ENCODE results near the gene VSIR. TPM values are rescaled to one million over a fixed set of nuclear protein-coding genes. Genes with fewer than 3 reads are reported as not detected.
A peak's percentile ranks its signal among the peaks of the same experiment; 100 is the strongest.

VSIR gene
- total and polyA plus RNA-seq, 9 donors: 19.9 to 94.1 (median 57.2) TPM

GRCh38 chr10:71771821-71772617, 1.3 kb downstream of the VSIR start:
- WGBS, 3 donors: 0 to 6% (median 3%) methylated on average over 2 of the region's 2 CpGs
- intact Hi-C loops (cut with DNase I): loop anchor here (2.0 to 10.0 kb wide), 6 partner anchors 45 to 390 kb away; partner anchors contain the start of gene CDH23 (in 1 of the 4)
- TF ChIP-seq CTCF (IDR thresholded peaks at IDR 0.05): no peak
- peak; percentile 30 for TF ChIP-seq POLR2A (IDR thresholded peaks at IDR 0.05)
- TF ChIP-seq EP300 (IDR thresholded peaks at IDR 0.05): peak; percentile 40
- no peaks in the 10 kb centered on the region for H3K9me3 ChIP-seq
- H3K27me3 ChIP-seq: no peaks in the 10 kb centered on the region
- H3K36me3 ChIP-seq: no peaks in the 10 kb centered on the region
- H3K4me3 ChIP-seq: peak overlapping the region; percentile 84
- DNase-seq: peak; percentile 80 to 90 (median 83)
- H3K4me1 ChIP-seq (ENCODE audit: insufficient read depth): peaks cover 32% of the 10 kb centered on the region
- H3K27ac ChIP-seq: peak overlapping the region; percentile 79 to 87

- no peak for TF ChIP-seq POLR2A (IDR thresholded peaks at IDR 0.05)
- no peak for TF ChIP-seq CTCF (IDR thresholded peaks at IDR 0.05)
- no peak for TF ChIP-seq EP300 (IDR thresholded peaks at IDR 0.05)
- DNase-seq: peak in 1 of 5 donors; percentile 35
- H3K9me3 ChIP-seq: no peaks in the 10 kb centered on the region
- intact Hi-C loops (cut with DNase I): loop anchor here in 2 of 4 donors (5.0 to 10.0 kb wide), 4 partner anchors 44 to 389 kb away; partner anchors contain the start of gene CDH23 (in 1 of the 2)
- H3K27ac ChIP-seq: peak overlapping the region; percentile 79 to 87
- no peaks in the 10 kb centered on the region for H3K36me3 ChIP-seq
- 22 to 53% (median 23%) methylated on average over 2 of the region's 2 CpGs for WGBS, 3 donors
- H3K4me3 ChIP-seq: peak overlapping the region; percentile 84
- peaks cover 40% of the 10 kb centered on the region for H3K4me1 ChIP-seq (ENCODE audit: insufficient read depth)
- no peaks in the 10 kb centered on the region for H3K27me3 ChIP-seq
Observed at GRCh38 chr10:71771204-71771603, 2.1 kb downstream of the VSIR start.

GRCh38 chr10:71770789-71771188, 2.5 kb downstream of the VSIR start:
- Histone ChIP-seq H3K27me3 (no peaks in the 10 kb centered on the region), H3K4me3 (no peak overlapping the region), H3K9me3 (no peaks in the 10 kb centered on the region), H3K36me3 (no peaks in the 10 kb centered on the region), H3K4me1 (ENCODE audit: insufficient read depth) (peaks cover 44% of the 10 kb centered on the region), H3K27ac (peak overlapping the region; percentile 79 to 87)
- intact Hi-C loops (cut with DNase I): loop anchor here in 2 of 4 donors (5.0 to 10.0 kb wide), 4 partner anchors 43 to 388 kb away; partner anchors contain the start of gene CDH23 (in 1 of the 2)
- DNase-seq: peak in 1 of 5 donors; percentile 28
- WGBS, 3 donors: 78 to 88% (median 85%) methylated on average over 3 of the region's 3 CpGs
- TF ChIP-seq CTCF (IDR thresholded peaks at IDR 0.05): no peak

GRCh38 chr10:71770255-71770654, 3.1 kb downstream of the VSIR start:
- H3K27me3 ChIP-seq: no peaks in the 10 kb centered on the region
- WGBS, 3 donors: 78 to 90% (median 83%) methylated on average over 3 of the region's 3 CpGs
- intact Hi-C loops (cut with DNase I): loop anchor here in 2 of 4 donors (5.0 to 10.0 kb wide), 4 partner anchors 43 to 388 kb away; partner anchors contain the start of gene CDH23 (in 1 of the 2)
- TF ChIP-seq CTCF (IDR thresholded peaks at IDR 0.05) (no peak), EP300 (IDR thresholded peaks at IDR 0.05) (no peak), POLR2A (IDR thresholded peaks at IDR 0.05) (no peak)
- no peaks in the 10 kb centered on the region for H3K9me3 ChIP-seq
- no peak overlapping the region for H3K4me3 ChIP-seq
- peak in 1 of 5 donors; percentile 45 for DNase-seq
- H3K36me3 ChIP-seq: no peaks in the 10 kb centered on the region
- peaks cover 47% of the 10 kb centered on the region for H3K4me1 ChIP-seq (ENCODE audit: insufficient read depth)
- H3K27ac ChIP-seq: peak overlapping the region; percentile 79 to 87
